ENCODE measurements around the gene NXPE4. TPM values are rescaled to one million over a fixed set of nuclear protein-coding genes. Genes with fewer than 3 reads are reported as not detected.
"Not testable (repeated sequence)": the region's sequence is repeated elsewhere in the genome, so short reads cannot be mapped to it uniquely, and the experiment has no call there.

Gene NXPE4
- total RNA-seq, 1 donor from 2014 or later, result not detected

- Histone ChIP-seq H3K9me3 (no peaks in the 10 kb centered on the region), H3K27ac (no peak overlapping the region), H3K36me3 (no peaks in the 10 kb centered on the region), H3K27me3 (no peaks in the 10 kb centered on the region), H3K4me1 (no peaks in the 10 kb centered on the region), H3K4me3 (no peak overlapping the region)
- intact Hi-C loops (cut with DNase I), result no loop called here
- no peak for TF ChIP-seq POLR2AphosphoS5 (IDR thresholded peaks at IDR 0.05; ENCODE audit: insufficient read depth in 1 of 2, low read depth in 1 of 2)
- TF ChIP-seq, protein P1, sequence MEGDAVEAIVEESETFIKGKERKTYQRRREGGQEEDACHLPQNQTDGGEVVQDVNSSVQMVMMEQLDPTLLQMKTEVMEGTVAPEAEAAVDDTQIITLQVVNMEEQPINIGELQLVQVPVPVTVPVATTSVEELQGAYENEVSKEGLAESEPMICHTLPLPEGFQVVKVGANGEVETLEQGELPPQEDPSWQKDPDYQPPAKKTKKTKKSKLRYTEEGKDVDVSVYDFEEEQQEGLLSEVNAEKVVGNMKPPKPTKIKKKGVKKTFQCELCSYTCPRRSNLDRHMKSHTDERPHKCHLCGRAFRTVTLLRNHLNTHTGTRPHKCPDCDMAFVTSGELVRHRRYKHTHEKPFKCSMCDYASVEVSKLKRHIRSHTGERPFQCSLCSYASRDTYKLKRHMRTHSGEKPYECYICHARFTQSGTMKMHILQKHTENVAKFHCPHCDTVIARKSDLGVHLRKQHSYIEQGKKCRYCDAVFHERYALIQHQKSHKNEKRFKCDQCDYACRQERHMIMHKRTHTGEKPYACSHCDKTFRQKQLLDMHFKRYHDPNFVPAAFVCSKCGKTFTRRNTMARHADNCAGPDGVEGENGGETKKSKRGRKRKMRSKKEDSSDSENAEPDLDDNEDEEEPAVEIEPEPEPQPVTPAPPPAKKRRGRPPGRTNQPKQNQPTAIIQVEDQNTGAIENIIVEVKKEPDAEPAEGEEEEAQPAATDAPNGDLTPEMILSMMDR (IDR thresholded peaks at IDR 0.05), result no peak
- TF ChIP-seq POLR2A (IDR thresholded peaks at IDR 0.05), result no peak
- peak; percentile 6 to 16 for DNase-seq (ENCODE audit: extremely low spot score in 2 of 2)
These were observed 21.9 kb upstream of the NXPE4 start for GRCh38 chr11:114617157-114618124.

- Histone ChIP-seq H3K4me3 (no peak overlapping the region), H3K9me3 (no peaks in the 10 kb centered on the region), H3K27me3 (no peaks in the 10 kb centered on the region), H3K27ac (no peak overlapping the region), H3K4me1 (no peaks in the 10 kb centered on the region), H3K36me3 (no peaks in the 10 kb centered on the region)
- intact Hi-C loops (cut with DNase I), result no loop called here
- peak in 1 of 2 donors; percentile 31 for DNase-seq (ENCODE audit: extremely low spot score in 2 of 2)
- TF ChIP-seq, protein P1 (IDR thresholded peaks at IDR 0.05), result no peak
- TF ChIP-seq POLR2AphosphoS5 (IDR thresholded peaks at IDR 0.05; ENCODE audit: insufficient read depth in 1 of 2, low read depth in 1 of 2) (no peak), POLR2A (IDR thresholded peaks at IDR 0.05) (no peak)
These were observed 20.9 kb upstream of the NXPE4 start for GRCh38 chr11:114616516-114616915.

DNA sequence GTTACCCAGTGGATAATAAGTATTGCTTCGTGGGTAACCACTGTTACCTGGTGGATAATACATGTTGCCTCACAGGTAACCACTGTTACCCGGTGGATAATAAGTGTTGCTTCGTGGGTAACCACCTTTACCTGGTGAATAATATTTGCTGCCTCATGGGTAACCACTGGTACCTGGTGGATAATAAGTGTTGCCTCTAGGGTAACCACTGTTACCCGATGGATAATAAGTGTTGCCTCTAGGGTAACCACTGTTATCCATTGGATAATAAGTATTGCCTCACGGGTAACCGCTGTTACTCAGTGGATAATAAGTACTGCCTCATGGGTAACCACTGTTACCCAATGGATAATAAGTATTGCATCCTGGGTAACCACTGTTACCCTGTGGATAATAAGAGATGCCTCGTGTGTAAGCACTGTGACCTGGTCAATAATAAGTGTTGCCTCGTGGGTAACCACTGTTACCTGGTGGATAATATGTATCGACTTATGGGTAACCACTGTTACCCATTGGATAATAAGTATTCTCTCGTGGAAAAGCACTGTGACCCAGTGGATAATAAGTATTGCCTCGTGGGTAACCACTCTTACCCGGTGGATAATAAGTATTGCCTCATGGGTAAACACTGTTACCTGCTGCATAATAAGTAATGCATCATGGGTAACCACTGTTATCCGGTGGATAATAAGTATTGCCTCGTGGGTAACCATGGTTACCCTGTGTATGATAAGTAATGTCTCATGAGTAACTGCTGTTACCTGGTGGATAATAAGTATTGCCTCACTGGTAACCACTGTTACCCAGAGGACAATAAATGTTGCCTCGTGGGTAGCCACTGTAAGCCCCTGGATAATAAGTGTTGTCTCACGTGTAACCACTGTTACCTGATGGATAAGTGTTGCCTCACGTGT lies 20.1 kb upstream of the NXPE4 start:
- H3K27ac ChIP-seq, result no peak overlapping the region
- no peaks in the 10 kb centered on the region for H3K36me3 ChIP-seq
- intact Hi-C loops (cut with DNase I), result no loop called here
- no peaks in the 10 kb centered on the region for H3K27me3 ChIP-seq
- H3K9me3 ChIP-seq, result no peaks in the 10 kb centered on the region
- H3K4me1 ChIP-seq, result no peaks in the 10 kb centered on the region
- peak in 1 of 2 donors; percentile 32 for DNase-seq (ENCODE audit: extremely low spot score in 2 of 2)
- TF ChIP-seq POLR2A (IDR thresholded peaks at IDR 0.05), result no peak
- TF ChIP-seq POLR2AphosphoS5 (IDR thresholded peaks at IDR 0.05; ENCODE audit: insufficient read depth in 1 of 2, low read depth in 1 of 2), result no peak
- TF ChIP-seq, protein P1 (IDR thresholded peaks at IDR 0.05), result no peak
- no peak overlapping the region for H3K4me3 ChIP-seq

DNA sequence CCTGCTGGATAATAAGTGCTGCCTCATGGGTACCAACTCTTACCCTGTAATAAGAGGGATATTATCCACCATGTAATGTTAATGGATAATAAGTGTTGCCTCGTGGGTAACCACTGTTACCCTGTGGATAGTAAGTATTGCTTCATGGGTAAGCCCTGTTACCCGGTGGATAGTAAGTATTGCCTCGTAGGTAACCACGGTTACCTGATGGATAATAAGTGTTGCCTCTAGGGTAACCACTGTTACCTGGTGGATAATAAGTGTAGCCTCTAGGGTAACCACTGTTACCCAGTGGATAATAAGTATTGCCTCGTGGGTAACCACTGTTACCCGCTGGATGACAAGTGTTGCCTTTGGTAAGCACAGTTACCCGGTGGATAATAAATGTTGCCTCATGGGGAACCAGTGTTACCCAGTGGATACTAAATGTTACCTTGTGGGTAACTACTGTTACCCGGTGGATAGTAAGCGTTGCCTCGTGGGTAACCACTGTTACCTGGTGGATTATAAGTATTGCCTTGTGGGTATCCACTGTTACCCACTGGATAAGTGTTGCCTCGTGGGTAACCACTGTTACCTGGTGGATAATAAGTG lies 18.6 kb upstream of the NXPE4 start:
- peaks cover 5% of the 10 kb centered on the region for H3K9me3 ChIP-seq
- no peak overlapping the region for H3K27ac ChIP-seq
- H3K4me3 ChIP-seq, result no peak overlapping the region
- no peaks in the 10 kb centered on the region for H3K36me3 ChIP-seq
- intact Hi-C loops (cut with DNase I), result no loop called here
- H3K4me1 ChIP-seq, result no peaks in the 10 kb centered on the region
- TF ChIP-seq POLR2A (IDR thresholded peaks at IDR 0.05) (no peak), POLR2AphosphoS5 (IDR thresholded peaks at IDR 0.05; ENCODE audit: insufficient read depth in 1 of 2, low read depth in 1 of 2) (no peak)
- TF ChIP-seq, protein P1 (IDR thresholded peaks at IDR 0.05), result no peak
- DNase-seq (ENCODE audit: extremely low spot score in 2 of 2), result no peak
- H3K27me3 ChIP-seq, result no peaks in the 10 kb centered on the region

DNA sequence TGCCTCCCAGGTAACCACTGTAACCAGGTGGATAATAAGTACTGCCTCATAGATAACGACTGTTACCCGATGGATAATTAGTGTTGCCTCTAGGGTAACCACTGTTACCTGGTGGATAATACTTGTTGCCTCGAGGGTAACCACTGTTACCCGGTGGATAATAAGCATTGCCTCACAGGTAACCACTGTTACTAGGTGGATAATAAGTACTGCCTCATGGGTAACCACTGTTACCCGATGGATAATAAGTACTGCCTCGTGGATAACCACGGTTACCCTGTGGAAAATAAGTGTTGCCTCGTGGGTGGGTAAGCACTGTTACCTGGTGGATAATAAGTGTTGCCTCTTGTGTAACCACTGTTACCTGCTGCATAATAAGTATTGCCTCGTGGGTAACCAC lies 17.5 kb upstream of the NXPE4 start:
- H3K36me3 ChIP-seq; H3K4me1 ChIP-seq; intact Hi-C loops (cut with DNase I); H3K4me3 ChIP-seq; H3K27ac ChIP-seq; H3K9me3 ChIP-seq; H3K27me3 ChIP-seq: not testable (repeated sequence)
- peak; percentile 9 to 22 for DNase-seq (ENCODE audit: extremely low spot score in 2 of 2)

Measured in vagina (tissue), 2 donors.